Peyer's patch (tissue), 4 donors: ENCODE data around the gene RAB33B.

Experiments used
- POLR2A ChIP-seq, 2 donors: fragments of 450-650 bp; IDR thresholded peaks; one replicate each; pipeline ENCODE4 v1.5.1; 2017; ENCODE audit warnings: antibody characterized with exemption in 2 of 2, mild to moderate bottlenecking in 2 of 2, moderate library complexity in 2 of 2
- TF ChIP-seq, protein P1 (sequence below), 6 experiments: fragments of 450-650 bp in 4 of 6; fragments of 200-600 bp in 2 of 6; sonication (generic) in 1 of 6; IDR thresholded peaks; one replicate each; pipeline ENCODE4 v1.5.1; 2017 to 2019; ENCODE audit warnings: antibody characterized with exemption in 6 of 6, mild to moderate bottlenecking in 3 of 6, moderate library complexity in 1 of 6

DNA sequence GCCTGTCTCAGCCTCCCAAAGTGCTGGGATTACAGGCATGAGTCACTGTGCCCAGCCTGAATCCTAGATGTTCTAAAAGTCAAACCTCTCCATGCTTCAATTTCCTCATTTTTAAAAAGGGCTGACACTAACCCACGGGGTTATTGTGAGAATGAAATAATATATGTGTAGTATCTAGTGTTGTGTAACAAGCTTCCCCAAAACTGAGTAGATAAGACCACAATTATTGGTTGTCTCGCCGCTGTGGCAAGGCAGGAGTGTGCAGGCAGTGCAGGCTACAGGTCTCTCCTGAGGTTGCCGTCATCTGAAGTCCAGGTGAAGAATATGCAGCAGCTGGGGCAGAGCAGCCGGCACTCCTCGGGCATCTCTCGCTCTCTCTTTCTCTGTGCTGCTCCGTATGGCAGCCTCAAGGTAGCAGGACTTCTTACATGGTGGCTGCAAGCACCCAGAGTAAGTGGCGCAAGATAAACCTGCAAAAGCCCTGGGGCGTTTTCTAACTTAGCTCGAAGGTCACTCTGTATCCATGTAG, 30.9 kb downstream of the RAB33B start:
- TF ChIP-seq POLR2A (IDR thresholded peaks at IDR 0.05) = no peak
- TF ChIP-seq, protein P1, sequence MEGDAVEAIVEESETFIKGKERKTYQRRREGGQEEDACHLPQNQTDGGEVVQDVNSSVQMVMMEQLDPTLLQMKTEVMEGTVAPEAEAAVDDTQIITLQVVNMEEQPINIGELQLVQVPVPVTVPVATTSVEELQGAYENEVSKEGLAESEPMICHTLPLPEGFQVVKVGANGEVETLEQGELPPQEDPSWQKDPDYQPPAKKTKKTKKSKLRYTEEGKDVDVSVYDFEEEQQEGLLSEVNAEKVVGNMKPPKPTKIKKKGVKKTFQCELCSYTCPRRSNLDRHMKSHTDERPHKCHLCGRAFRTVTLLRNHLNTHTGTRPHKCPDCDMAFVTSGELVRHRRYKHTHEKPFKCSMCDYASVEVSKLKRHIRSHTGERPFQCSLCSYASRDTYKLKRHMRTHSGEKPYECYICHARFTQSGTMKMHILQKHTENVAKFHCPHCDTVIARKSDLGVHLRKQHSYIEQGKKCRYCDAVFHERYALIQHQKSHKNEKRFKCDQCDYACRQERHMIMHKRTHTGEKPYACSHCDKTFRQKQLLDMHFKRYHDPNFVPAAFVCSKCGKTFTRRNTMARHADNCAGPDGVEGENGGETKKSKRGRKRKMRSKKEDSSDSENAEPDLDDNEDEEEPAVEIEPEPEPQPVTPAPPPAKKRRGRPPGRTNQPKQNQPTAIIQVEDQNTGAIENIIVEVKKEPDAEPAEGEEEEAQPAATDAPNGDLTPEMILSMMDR (IDR thresholded peaks at IDR 0.05) = no peak
